ENCODE data around the gene ATP6V0D1. TPM values are rescaled to one million over a fixed set of nuclear protein-coding genes. Genes with fewer than 3 reads are reported as not detected.

ATP6V0D1 gene
- total RNA-seq, 1 experiment from 2014 or later, result 43.0 TPM

GRCh38 chr16:67411339-67411738 lies 69.6 kb downstream of the ATP6V0D1 start:
- peaks cover 34 to 40% of the 10 kb centered on the region in 2 experiments for H3K4me1 Mint-ChIP-seq
- no peak overlapping the region for H3K18ac ChIP-seq (ENCODE audit: insufficient read length, low read depth, low read length)
- H3K4me1 ChIP-seq (ENCODE audit: insufficient read depth, low read length), result peaks cover 9% of the 10 kb centered on the region; the same call in 1 of the 2 replicates
- H2AK5ac ChIP-seq (ENCODE audit: insufficient read length, low read length), result no peak overlapping the region
- no peak overlapping the region for H3K23ac ChIP-seq (ENCODE audit: insufficient read length, low read depth, low read length)
- H3K14ac ChIP-seq (ENCODE audit: insufficient read depth, low read length), result no peak overlapping the region
- H3K56ac ChIP-seq (ENCODE audit: insufficient read length, low read depth, low read length), result no peak overlapping the region
- H2BK5ac ChIP-seq (ENCODE audit: insufficient read length, low read length), result no peak overlapping the region
- no peak overlapping the region for H3K4me2 ChIP-seq (ENCODE audit: insufficient read depth, insufficient read length, low read length)
- H3K9me3 Mint-ChIP-seq, result no peaks in the 10 kb centered on the region
- no peak overlapping the region for H3K27ac Mint-ChIP-seq
- no peak overlapping the region for H4K5ac ChIP-seq (ENCODE audit: insufficient read length, low read depth, low read length)
- no peak overlapping the region for H4K91ac ChIP-seq (ENCODE audit: insufficient read length, low read depth, low read length)
- H3K9ac ChIP-seq (ENCODE audit: extremely low read depth, insufficient read length, low read length), result no peak overlapping the region
- no peaks in the 10 kb centered on the region for H4K20me1 ChIP-seq (ENCODE audit: control insufficient read depth, insufficient read depth, insufficient read length)
- TF ChIP-seq CTCF (conservative IDR thresholded peaks at IDR 0.05), result no peak
- no peak overlapping the region for H3K4ac ChIP-seq (ENCODE audit: low read depth, low read length)
- H3K27me3 Mint-ChIP-seq (ENCODE audit: low read depth), result peaks cover 7% of the 10 kb centered on the region
- H3K79me2 ChIP-seq (ENCODE audit: insufficient read depth, low read length), result no peaks in the 10 kb centered on the region
- no peaks in the 10 kb centered on the region for H3K9me3 ChIP-seq (ENCODE audit: control insufficient read depth, low read depth, low read length)
- no peak for DNase-seq
- no peak overlapping the region for H3T11ph ChIP-seq (ENCODE audit: low read length)
- H4K8ac ChIP-seq (replicated peaks; ENCODE audit: insufficient read length, low read depth, low read length), result no peak overlapping the region
- H2BK20ac ChIP-seq (ENCODE audit: low read depth, low read length, poor library complexity, severe bottlenecking), result no peak overlapping the region
- no peaks in the 10 kb centered on the region for H3K79me1 ChIP-seq (ENCODE audit: insufficient read depth, low read depth, low read length, poor library complexity, severe bottlenecking)
- no peak overlapping the region for H2BK12ac ChIP-seq (ENCODE audit: insufficient read length, low read depth, low read length)
- H3K27ac ChIP-seq (ENCODE audit: insufficient read length, low read depth, low read length), result no peak overlapping the region
- peaks cover 7% of the 10 kb centered on the region for H3K23me2 ChIP-seq (ENCODE audit: insufficient read length, low read depth, low read length, poor library complexity, severe bottlenecking)
- WGBS (ENCODE audit: extremely low coverage, insufficient read length, low lambda C conversion rate), result no CpG with 5 or more reads among the region's 3 CpGs
- H3K27me3 ChIP-seq (ENCODE audit: insufficient read depth, low read length), result no peaks in the 10 kb centered on the region
- H2BK15ac ChIP-seq (ENCODE audit: low read depth, low read length), result no peak overlapping the region
- H3K36me3 Mint-ChIP-seq (ENCODE audit: insufficient read depth in 1 of 3, low read depth in 3 of 3), result peaks cover 0 to 2% (median 0%) of the 10 kb centered on the region in 3 experiments; a peak in 2 of 7 replicates
- H3K4me3 Mint-ChIP-seq, result no peak overlapping the region
- H2AFZ ChIP-seq (ENCODE audit: low read length), result no peak overlapping the region
- no peak overlapping the region for H2BK120ac ChIP-seq (ENCODE audit: low read depth, low read length, poor library complexity, severe bottlenecking)

All from H9 (cell line).